NCI-H2081 treated with DMSO at 0.1 percent for 48 hours (cell line): ENCODE results near the gene ZNF280B.
"Not testable (repeated sequence)": the region's sequence is repeated elsewhere in the genome, so short reads cannot be mapped to it uniquely, and the experiment has no call there.

ENCODE experiments used
- DNase-seq: peaks from one replicate; lab custom pipeline; 2025; lab: John Stamatoyannopoulos, UW

Gene ZNF280B

DNA sequence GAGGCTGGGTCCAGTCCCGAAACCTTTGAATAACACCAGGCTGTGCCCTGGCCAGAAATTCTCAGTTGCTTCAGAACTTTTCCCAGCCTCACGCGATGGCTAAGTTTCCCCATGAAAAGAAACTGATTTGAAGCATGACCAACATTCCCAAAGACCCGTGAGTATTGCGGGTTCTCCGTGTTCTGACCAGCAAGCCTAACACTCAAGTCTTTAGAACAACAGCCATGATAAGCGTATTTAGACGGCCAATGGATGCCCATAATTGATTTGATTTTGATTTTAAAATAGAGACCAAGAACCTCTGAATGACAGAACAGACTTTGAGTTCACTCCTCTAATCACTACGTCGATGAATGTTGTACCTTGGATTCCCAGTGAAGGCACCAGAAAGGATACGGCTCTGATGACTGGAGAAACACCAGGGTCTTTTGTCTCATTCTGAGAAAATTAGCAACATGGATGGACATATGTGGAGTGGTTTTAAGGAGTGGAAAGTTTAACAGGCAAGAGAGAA lies 43.9 kb downstream of the ZNF280B start:
- no peak for DNase-seq

DNA sequence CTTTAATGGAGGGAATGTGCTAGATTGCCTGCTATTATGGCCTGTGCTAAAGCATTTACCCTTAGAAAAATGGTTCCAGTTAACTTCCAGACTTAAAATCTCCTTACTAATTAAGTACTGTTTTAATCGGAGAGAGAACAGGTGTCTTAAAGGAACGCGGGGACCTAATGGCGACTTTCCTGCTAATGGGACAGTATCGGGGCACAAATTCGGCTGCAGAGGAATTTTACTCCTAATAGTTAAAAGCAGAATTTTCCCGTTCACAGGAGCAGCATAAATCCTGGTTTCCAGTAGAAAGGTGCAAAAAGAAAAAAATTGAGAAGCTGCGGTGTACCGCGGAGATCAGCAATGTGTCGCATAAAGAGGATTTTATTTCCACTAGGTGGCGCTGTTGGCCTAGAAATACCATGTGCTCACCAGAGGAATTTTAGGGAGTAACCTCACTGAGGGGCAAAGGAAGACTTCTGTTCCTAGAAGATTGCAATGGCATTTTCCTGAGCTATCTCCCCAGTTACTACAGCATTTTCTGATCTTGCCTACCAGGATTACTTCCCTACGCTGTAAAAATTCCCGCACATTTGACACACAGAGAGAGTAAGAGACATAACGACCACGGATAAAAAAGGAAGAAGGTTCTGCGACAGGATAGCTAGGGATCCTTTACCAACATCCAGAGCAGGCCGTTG lies 44.5 kb downstream of the ZNF280B start:
- DNase-seq, result no peak

DNA sequence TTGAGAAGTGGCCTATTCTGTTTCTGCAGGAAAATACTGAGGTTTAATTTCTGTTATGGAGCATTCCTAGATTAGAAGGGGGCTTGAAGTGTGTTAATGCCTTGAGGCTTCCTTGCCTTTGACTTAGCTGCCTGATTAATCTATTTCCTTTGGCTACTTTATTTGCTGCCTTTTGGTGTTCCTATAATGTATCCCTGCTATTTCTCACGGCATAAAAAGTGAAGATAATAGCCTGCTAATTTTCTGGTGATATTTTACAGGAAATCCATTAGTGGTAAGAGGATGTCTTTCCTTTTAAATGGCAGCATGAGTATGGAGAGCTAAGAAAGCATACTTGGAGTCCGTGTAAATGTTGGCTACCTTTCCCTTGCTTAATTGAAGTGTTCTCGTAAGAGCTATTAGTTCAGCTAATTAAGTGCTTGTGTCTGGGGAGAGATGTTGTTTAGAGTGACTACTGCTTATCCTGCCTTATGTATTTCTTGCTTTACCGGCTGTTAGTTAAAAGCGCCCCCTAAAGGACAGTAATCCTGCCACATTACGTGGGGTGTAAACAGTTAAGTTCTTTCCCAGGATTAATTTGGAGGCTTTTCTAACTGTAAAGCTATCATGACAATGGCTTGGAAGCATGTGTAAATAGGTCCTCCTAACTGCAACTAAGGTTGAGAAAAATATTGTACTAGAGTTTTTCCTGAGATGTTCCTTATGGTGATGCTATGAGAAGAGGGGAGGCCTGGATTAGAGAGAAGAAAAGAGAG lies 45.6 kb downstream of the ZNF280B start:
- no peak for DNase-seq

DNA sequence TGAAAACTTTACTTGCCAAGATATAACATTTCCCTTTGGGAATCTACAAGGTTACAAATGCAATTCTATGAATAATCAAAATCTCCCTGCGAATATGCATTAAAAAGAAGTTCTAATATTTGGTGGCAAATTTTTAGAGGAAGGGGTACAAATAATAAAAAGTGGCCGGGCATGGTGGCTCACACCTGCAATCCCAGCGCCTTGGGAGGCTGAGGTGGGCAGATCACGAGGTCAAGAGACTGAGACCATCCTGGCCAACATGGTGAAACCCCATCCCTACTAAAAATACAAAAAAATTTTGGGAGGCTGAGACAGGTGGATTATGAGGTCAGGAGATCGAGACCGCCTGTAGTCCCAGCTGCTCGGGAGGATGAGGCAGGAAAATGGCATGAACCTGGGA lies 47.0 kb downstream of the ZNF280B start:
- no peak for DNase-seq

DNA sequence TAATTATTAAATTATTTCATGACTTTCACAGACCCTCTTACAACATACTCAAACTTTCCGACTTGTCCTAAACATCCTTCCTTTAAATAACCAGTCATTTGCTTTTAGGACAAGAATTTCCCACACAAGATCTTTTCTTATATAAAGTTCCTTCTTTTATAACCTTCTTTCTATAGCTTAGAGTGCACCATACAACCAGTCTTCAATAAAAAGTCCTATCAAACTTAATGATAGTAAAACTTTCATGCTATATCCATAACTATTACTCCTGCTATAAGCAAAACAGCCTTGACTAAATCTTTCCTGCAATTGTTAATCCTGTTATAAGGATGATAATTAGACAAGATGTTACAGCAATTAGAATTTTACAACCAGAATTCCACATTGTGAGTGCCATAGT lies 47.4 kb downstream of the ZNF280B start:
- DNase-seq, result no peak

DNA sequence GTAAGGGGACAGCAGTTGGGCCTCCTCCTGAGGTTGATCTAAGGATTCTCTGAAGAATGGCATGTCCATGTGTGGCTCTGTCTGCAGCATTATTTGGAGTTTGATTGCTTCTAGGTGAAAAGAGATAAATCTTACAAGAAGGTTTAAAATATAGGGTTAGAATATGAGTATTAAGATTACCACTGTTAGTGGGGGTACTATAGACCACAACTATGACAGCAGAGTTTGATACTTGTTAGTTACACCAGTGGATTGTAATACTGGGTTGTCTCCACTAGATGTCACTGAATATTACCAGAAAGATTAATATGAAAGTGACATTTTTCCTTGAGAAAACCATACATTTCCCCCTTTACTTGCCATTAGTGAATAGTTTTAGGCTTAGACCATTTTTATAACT lies 47.9 kb downstream of the ZNF280B start:
- no peak for DNase-seq

DNA sequence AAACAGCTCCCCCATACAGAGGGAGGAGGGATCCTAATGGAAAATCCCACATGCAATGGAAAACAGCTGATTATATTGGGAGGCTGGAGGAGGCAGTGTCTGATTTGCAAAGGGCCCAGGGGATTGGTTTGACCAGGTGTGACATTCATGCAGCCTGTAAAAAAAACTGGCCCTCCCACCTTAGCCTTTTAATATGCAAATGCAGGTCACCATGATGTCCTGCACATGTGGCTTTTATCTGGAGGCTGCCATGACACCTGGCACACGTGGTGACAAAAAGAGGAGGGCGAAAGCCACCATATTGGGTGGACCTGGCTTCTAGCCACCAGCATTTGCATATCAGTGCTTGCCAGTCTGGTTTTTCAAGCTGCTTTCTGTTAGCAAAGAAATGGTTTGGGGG lies 48.5 kb downstream of the ZNF280B start:
- DNase-seq, result no peak

DNA sequence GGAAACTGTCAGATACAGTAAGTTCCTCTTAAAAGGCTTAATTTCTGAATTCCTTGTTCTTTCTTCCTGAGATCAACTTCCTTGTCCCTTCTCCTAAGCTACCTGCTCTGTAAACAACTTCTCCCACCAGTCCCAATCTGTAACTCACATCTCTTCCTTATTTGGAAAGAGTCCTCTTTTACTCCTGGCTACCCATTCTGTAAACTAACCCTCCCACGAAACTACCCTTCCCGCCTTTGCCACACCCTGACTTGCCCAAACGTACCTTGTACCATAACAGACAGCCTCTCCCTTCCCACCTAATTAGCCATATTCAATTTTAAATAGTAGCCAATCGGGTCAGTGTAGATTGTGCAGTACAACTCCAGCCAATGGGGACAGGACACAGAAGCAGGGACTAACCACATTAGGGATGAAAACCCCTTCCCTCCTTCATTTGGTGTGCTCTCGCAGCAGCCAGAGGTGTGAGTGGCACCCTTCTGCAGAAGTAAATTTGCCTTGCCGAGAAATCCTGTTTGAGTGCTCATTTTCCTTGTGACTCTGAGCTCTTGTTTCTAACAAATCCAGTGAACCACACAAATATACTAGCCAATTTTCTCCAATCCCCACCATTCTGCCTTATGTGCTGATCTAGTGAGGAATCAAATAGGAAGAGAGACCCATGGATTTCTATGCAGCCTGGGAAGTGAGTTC lies 49.5 kb downstream of the ZNF280B start:
- DNase-seq, result no peak

DNA sequence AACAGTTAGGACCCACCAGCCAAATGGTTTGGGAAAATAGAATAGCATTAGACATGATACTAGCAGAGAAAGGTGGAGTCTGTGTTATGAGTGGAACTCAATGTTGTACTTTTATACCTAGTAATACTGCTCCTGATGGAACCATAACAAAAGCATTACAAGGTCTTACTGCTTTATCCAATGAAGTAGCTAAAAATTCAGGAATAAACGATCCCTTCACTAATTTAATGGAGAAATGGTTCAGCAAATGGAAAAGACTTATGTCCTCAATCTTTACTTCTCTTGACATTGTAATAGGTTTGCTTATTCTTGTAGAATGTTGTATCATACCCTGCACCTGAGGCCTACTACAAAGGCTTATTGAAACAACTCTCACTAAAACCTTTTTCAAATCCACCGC lies 50.2 kb downstream of the ZNF280B start:
- DNase-seq, result no peak

DNA sequence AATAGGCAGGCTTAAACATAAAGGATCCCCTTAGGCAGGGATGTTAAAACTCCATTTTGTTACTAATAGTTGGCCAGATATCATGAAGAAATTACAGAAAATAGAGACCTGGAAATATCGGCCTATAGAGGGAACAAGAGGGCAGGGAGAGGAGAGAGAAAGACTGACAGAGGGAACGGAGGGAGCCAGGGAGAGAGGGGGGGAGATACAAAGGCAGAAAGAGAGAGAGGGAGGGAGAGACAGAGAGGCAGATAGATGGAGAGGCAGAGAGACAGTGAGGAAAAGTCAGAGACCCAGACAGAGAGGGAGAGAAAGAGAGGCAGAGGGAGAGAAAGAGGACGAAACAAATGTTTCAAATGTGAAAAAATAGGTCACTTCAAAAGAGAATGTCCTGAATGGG lies 53.5 kb downstream of the ZNF280B start:
- DNase-seq, result no peak

DNA sequence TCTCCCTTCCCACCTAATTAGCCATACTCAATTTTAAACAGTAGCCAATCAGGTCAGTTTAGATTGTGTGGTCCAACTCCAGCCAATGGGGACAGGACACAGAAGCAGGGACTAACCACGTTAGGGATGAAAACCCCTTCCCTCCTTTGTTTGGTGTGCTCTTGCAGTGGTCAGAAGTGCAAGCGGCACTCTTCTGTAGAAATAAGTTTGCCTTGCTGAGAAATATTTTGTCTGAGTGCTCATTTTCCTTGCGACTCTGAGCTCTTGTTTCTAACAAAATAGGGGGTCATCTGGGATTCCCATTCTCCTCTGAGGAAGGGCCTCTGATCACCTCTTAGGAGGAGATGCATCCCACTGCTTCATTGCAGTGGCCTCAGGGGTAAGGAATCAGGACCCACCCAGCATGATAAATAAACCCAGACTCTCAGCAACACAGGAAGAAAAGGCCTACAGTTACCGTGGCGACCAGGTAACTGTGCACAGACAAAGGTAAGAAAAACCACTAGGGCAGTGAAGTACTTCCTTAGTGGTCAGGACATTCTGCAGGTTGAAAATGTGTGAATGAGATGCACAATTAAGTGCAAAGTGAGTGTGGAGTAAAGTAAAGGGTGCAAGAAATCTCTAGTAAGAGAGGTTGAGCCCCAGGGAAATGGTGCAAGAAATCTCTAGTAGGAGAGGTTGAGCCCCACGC lies 55.4 kb downstream of the ZNF280B start:
- DNase-seq, result no peak

DNA sequence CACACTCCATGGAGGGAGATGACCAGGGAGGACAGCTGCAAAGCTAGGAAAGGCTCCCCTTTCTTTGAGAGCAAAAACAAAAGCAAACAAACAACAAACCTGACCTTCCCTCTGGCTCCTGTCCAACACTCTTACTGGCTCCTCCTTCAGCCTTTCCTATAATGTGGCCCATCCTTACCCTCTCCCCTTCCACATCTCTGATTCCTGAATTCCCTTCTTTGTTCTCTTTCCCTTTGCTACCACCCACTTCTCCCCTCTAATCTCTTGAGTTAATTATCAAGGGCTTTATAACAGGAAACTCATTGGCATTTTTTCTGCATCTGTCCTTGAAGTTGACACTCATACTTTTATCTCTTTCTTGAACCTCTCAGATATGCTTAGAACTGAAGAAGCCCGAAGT lies 56.3 kb downstream of the ZNF280B start:
- no peak for DNase-seq

DNA sequence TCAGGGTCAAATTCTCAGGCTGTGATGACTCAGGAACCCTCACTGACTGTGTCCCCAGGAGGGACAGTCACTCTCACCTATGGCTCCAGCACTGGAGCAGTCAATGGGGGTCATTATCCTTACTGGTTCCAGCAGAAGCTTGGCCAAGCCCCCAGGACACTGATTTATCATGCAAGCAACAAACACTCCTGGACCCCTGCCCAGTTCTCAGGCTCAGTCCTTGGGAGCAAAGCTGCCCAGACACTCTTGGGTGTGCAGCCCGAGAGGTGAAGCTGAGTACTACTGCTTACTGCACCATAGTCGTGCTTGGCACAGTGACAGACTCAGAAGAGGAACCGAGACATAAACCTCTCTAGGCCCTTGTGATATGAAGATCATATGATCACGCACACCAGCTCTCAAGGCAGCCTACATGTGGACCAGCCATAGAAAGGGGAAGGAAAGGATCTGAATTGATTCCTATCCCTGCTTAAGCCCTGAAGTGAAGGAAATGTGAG lies 58.2 kb downstream of the ZNF280B start:
- DNase-seq, result no peak

DNA sequence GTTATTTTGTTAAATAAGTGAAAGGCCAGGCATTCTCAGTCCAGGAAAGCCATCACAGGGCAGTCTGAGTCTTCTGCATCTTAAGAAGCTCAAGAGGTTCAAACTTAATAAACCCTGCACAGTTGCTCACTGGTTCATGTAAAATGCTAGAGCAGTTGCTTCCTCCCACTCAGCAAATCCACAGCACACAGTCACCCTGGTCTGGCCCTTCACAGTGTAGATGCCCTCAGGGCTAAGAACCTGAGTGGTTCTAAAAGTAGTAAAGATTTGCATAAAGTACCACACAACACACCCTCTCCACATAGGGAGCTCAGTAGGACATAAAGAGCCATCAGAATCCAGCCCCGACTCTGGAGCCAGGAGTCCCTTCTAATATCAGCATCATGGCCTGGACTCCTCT lies 58.7 kb downstream of the ZNF280B start:
- DNase-seq, result no peak

DNA sequence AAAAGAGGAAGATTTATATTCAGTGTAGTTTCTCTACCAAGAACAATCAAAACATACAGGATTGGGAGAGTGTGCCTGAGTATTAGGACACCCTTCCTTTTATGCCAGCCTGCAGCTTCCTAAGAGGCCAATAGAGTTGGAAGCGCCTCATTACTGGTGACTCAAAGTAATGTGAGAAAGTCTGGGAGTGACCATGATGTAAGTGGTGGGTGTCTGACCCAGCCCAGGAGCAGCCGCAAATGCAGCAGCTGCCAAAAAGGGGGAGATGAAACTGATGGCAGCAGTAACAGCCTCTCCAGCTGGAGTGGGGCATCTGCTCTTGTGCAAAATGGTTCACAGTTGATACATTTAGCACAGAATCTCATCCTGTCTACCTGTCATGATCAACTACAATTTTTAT lies 62.0 kb downstream of the ZNF280B start:
- DNase-seq, result no peak

DNA sequence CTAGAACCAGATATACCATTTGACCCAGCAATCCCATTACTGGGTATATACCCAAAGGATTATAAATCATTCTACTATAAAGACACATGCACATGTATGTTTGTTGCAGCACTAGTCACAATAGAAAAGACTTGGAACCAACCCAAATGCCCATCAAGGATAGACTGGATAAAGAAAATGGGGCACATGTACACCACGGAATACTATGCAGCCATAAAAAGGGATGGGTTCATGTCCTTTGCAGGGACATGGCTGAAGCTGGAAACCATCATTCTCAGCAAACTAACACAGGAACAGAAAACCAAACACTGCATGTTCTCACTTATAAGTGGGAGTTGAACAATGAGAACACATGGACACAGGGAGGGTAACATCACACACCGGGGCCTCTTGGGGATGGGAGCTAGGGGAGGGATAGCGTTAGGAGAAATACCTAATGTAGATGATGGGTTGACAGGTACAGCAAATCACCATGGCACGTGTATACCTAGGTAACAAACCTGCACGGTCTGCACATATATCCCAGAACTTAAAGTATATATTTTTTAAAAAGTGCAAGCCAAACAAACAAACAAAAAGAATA lies 64.4 kb downstream of the ZNF280B start:
- DNase-seq, result not testable (repeated sequence)

DNA sequence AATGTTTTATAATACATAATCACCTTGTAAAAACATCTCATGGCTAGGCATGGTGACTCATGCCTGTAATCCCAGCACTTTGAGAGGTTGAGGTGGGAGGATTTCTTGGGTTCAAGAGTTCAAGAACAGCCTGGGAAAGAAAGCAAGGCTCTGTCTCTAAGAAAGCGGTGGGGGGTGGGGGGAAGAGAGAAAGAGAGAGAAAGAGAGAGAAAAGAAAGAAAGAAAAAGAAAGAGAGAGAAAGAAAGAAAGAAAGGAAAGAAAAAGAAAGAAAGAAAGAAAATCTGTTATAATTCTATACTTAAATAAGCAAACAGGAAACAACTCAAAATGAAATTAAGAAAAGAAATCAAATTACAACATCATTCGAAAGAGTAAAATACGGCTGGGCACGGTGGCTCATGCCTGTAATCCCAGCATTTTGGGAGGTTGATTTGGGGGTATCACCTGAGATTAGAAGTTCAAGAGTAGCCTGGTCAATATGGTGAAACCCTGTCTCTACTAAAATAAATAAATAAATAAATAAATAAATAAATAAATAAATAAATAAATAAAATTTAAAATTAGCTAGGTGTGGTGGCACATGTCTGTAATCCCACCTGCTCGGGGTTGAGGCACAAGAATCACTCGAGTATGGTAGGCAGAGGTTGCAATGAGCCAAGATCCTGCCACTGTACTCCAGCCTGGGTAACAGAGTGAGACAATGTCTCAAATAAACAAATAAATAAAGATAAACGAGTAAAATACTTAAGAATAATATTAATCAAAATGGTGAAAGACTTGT lies 65.4 kb downstream of the ZNF280B start:
- no peak for DNase-seq

DNA sequence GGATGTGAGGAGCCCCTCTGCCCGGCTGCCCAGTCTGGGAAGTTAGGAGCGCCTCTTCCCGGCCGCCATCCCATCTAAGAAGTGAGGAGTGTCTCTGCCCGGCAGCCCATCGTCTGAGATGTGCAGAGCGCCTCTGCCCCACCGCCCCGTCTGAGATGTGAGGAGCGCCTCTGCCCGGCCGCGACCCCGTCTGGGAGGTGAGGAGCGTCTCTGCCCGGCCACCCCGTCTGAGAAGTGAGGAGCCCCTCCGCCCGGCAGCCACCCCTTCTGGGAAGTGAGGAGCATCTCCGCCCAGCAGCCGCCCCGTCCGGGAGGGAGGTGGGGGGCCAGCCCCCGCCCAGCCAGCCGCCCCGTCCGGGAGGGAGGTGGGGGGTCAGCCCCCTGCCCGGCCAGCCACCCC lies 66.9 kb downstream of the ZNF280B start:
- DNase-seq, result not testable (repeated sequence)

DNA sequence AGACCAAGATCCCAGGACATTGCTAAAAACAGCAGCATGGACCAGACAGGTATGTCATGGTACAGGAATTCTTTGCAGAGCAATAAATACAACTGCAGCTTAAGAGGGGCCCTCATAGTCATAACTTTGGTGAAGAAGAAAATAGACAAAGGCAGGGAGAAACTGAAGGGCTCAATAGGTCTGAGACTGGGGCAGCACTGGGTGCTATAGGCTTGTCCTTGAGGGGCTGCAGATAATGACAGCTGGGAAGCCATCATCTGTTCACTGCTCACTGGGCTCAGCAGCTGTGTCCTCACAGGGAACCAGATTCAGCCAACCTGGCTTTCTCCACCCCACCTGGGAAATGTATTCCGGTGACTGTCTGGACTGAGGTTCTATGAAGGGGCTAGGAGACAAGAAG lies 68.4 kb downstream of the ZNF280B start:
- no peak for DNase-seq
